ACC112 (cell line): ENCODE data around the gene SYNJ2.

Experiments
- H2AFZ ChIP-seq: fragments of 200-600 bp; sonication (generic); one replicate; pipeline ENCODE4 v1.6.0; 2017; ENCODE audit warnings: antibody characterized with exemption, low read length; ENCODE audit not compliant: unreplicated experiment
- H3K27ac ChIP-seq: fragments of 200-600 bp; sonication (generic); 2 replicates; pipeline ENCODE4 v1.5.1; 2014; ENCODE audit warnings: low read depth, mild to moderate bottlenecking, antibody characterized with exemption, low read length, moderate library complexity
- H3K27me3 ChIP-seq: fragments of 200-600 bp; sonication (generic); 2 replicates; pipeline ENCODE4 v1.6.1; 2014; ENCODE audit warnings: mild to moderate bottlenecking, antibody characterized with exemption, low read length, moderate library complexity, mixed read lengths; ENCODE audit not compliant: insufficient read depth
- H3K36me3 ChIP-seq: fragments of 200-600 bp; sonication (generic); 2 replicates; pipeline ENCODE4 v1.6.1; 2016; ENCODE audit warnings: mild to moderate bottlenecking, antibody characterized with exemption, low read length, moderate library complexity, mixed read lengths; ENCODE audit not compliant: insufficient read depth
- H3K4me1 ChIP-seq: fragments of 200-600 bp; sonication (generic); one replicate; pipeline ENCODE4 v1.6.1; 2016; ENCODE audit warnings: low read length, mixed read lengths; ENCODE audit not compliant: insufficient read depth, unreplicated experiment, control insufficient read depth
- H3K4me3 ChIP-seq: fragments of 200-600 bp; sonication (generic); 2 replicates; pipeline ENCODE4 v1.5.1; 2014; ENCODE audit warnings: mild to moderate bottlenecking, low read depth, low read length
- H3K79me2 ChIP-seq: fragments of 200-600 bp; sonication (generic); one replicate; pipeline ENCODE4 v1.6.0; 2016; ENCODE audit warnings: low read length; ENCODE audit not compliant: control insufficient read depth, unreplicated experiment, insufficient read depth

SYNJ2 gene

GRCh38 chr6:158056355-158056754, 74.7 kb downstream of the SYNJ2 start:
- H3K27ac ChIP-seq = peak overlapping the region; percentile 97
- no peak overlapping the region for H3K4me3 ChIP-seq
- peaks cover 10% of the 10 kb centered on the region; the same call in 1 of the 2 replicates for H3K36me3 ChIP-seq
- peaks cover 15% of the 10 kb centered on the region for H3K79me2 ChIP-seq
- no peak overlapping the region for H2AFZ ChIP-seq
- H3K4me1 ChIP-seq = peaks cover 68% of the 10 kb centered on the region
- H3K27me3 ChIP-seq = no peaks in the 10 kb centered on the region

GRCh38 chr6:158056804-158057203, 75.1 kb downstream of the SYNJ2 start:
- Histone ChIP-seq H2AFZ (no peak overlapping the region), H3K27ac (peak overlapping the region; percentile 97), H3K79me2 (peaks cover 15% of the 10 kb centered on the region), H3K36me3 (peaks cover 10% of the 10 kb centered on the region; the same call in 1 of the 2 replicates), H3K27me3 (no peaks in the 10 kb centered on the region), H3K4me3 (peak overlapping the region; percentile 46; the same call in 1 of the 2 replicates), H3K4me1 (peaks cover 72% of the 10 kb centered on the region)

- peak overlapping the region; percentile 97 for H3K27ac ChIP-seq
- no peaks in the 10 kb centered on the region for H3K27me3 ChIP-seq
- H3K4me1 ChIP-seq = peaks cover 73% of the 10 kb centered on the region
- H3K36me3 ChIP-seq = peaks cover 10% of the 10 kb centered on the region; the same call in 1 of the 2 replicates
- peak overlapping the region; percentile 46; the same call in 1 of the 2 replicates for H3K4me3 ChIP-seq
- H3K79me2 ChIP-seq = peaks cover 15% of the 10 kb centered on the region
- no peak overlapping the region for H2AFZ ChIP-seq
Observed at GRCh38 chr6:158057213-158057987, 75.7 kb downstream of the SYNJ2 start.

- Histone ChIP-seq H3K36me3 (peaks cover 15% of the 10 kb centered on the region; the same call in 1 of the 2 replicates), H3K27ac (peak overlapping the region; percentile 97), H3K79me2 (peaks cover 15% of the 10 kb centered on the region), H2AFZ (no peak overlapping the region), H3K4me1 (peaks cover 73% of the 10 kb centered on the region), H3K27me3 (no peaks in the 10 kb centered on the region), H3K4me3 (no peak overlapping the region; the same call in 1 of the 2 replicates)
Observed at GRCh38 chr6:158058171-158058651, 76.5 kb downstream of the SYNJ2 start.

GRCh38 chr6:158059108-158059507, 77.4 kb downstream of the SYNJ2 start:
- Histone ChIP-seq H3K4me3 (no peak overlapping the region), H3K79me2 (peaks cover 15% of the 10 kb centered on the region), H3K27ac (peak overlapping the region; percentile 97), H3K27me3 (no peaks in the 10 kb centered on the region), H3K36me3 (peaks cover 15% of the 10 kb centered on the region; the same call in 1 of the 2 replicates), H3K4me1 (peaks cover 71% of the 10 kb centered on the region), H2AFZ (no peak overlapping the region)

- H3K36me3 ChIP-seq = peaks cover 12% of the 10 kb centered on the region; the same call in 1 of the 2 replicates
- H3K79me2 ChIP-seq = peaks cover 15% of the 10 kb centered on the region
- peaks cover 62% of the 10 kb centered on the region for H3K4me1 ChIP-seq
- H3K27me3 ChIP-seq = no peaks in the 10 kb centered on the region
- peak overlapping the region; percentile 31; the same call in 1 of the 2 replicates for H3K4me3 ChIP-seq
- H3K27ac ChIP-seq = peak overlapping the region; percentile 97
- H2AFZ ChIP-seq = no peak overlapping the region
Observed at GRCh38 chr6:158060455-158061360, 79.0 kb downstream of the SYNJ2 start.

- no peak overlapping the region for H2AFZ ChIP-seq
- peaks cover 8% of the 10 kb centered on the region; the same call in 1 of the 2 replicates for H3K36me3 ChIP-seq
- no peak overlapping the region for H3K4me3 ChIP-seq
- H3K27ac ChIP-seq = peak overlapping the region; percentile 97
- H3K79me2 ChIP-seq = peaks cover 12% of the 10 kb centered on the region
- no peaks in the 10 kb centered on the region for H3K27me3 ChIP-seq
- H3K4me1 ChIP-seq = peaks cover 56% of the 10 kb centered on the region
Observed at GRCh38 chr6:158061361-158061708, 79.7 kb downstream of the SYNJ2 start.

- Histone ChIP-seq H3K4me1 (peaks cover 50% of the 10 kb centered on the region), H3K79me2 (peaks cover 6% of the 10 kb centered on the region), H2AFZ (no peak overlapping the region), H3K4me3 (no peak overlapping the region), H3K27me3 (no peaks in the 10 kb centered on the region), H3K36me3 (peaks cover 5% of the 10 kb centered on the region; the same call in 1 of the 2 replicates), H3K27ac (peak overlapping the region; percentile 97)
Observed at GRCh38 chr6:158061709-158062461, 80.2 kb downstream of the SYNJ2 start.

GRCh38 chr6:158063736-158064135, 82.1 kb downstream of the SYNJ2 start:
- Histone ChIP-seq H3K27me3 (no peaks in the 10 kb centered on the region), H3K36me3 (peaks cover 5% of the 10 kb centered on the region; the same call in 1 of the 2 replicates), H3K27ac (no peak overlapping the region), H3K79me2 (peaks cover 1% of the 10 kb centered on the region), H3K4me1 (peaks cover 46% of the 10 kb centered on the region), H2AFZ (no peak overlapping the region), H3K4me3 (no peak overlapping the region)
